Measurements from ENCODE around the gene FBLL1. TPM values are rescaled to one million over a fixed set of nuclear protein-coding genes. Genes with fewer than 3 reads are reported as not detected.

The FBLL1 gene
- total and polyA plus RNA-seq, 9 of the 15 experiments (the other 6 are each of a cell fraction or from before 2014, with no cell fraction given) = not detected

- no peaks in the 10 kb centered on the region for H3K9me3 ChIP-seq (replicated peaks; ENCODE audit: control insufficient read depth, insufficient read depth, low read depth, low read length)
- POLR2A ChIA-PET = interaction anchor here (1.0 kb wide), 1 partner anchor 42 kb away, joined by 4 read pairs; no protein-coding TSS in a partner anchor
- 9% methylated on average over 4 of the region's 4 CpGs for WGBS (ENCODE audit: insufficient coverage, low coverage, missing lambda C conversion rate)
- peaks cover 2% of the 10 kb centered on the region for H3K79me2 ChIP-seq (ENCODE audit: control insufficient read depth, insufficient read depth, low read length)
- H3K4me3 ChIP-seq = no peak overlapping the region
- TF ChIP-seq TBP (optimal IDR thresholded peaks at IDR 0.05; ENCODE audit: low read depth, low read length) (no peak), EP400 (IDR thresholded peaks at IDR 0.05) (no peak), BACH1 (tag; IDR thresholded peaks at IDR 0.05) (no peak), NFIC (IDR thresholded peaks at IDR 0.05) (no peak), FOXA3 (CRISPR knock-in tag; conservative IDR thresholded peaks at IDR 0.05 in 1 of 2, IDR thresholded peaks at IDR 0.05 in 1 of 2) (no peak)
- BruUV-seq (replicated peaks) = no TSS peak
- CTCF ChIA-PET (ENCODE audit: low intra/inter-chr PET ratio) = no interaction called here
- H3K9me1 ChIP-seq (ENCODE audit: control insufficient read depth, insufficient read depth, low read length) = no peaks in the 10 kb centered on the region
- DNase-seq (ENCODE audit: extremely low read depth in 1 of 4, low spot score in 3 of 4) (no peak), ATAC-seq (no peak), FAIRE-seq (no peak)
- H2AFZ ChIP-seq (ENCODE audit: low read depth, low read length) = no peak overlapping the region
- H4K20me1 ChIP-seq (replicated peaks; ENCODE audit: control insufficient read depth, insufficient read depth, low read length) = 0 out of 2 replicates have a peak, but pooled peaks cover under 1% of the 10 kb centered on the region
- H3K36me3 ChIP-seq (ENCODE audit: control insufficient read depth, insufficient read depth, low read length) = no peaks in the 10 kb centered on the region
- no peaks in the 10 kb centered on the region; a peak in 1 of 5 replicates for H3K27me3 ChIP-seq (ENCODE audit: control insufficient read depth in 2 of 2, insufficient read depth in 2 of 2, low read length in 2 of 2)
- in situ Hi-C loops (cut with MboI) (no loop called here), intact Hi-C loops (cut with micrococcal nuclease) (loop anchor here (5.0 kb wide), 1 partner anchor 214 kb away; no protein-coding TSS in a partner anchor)
- H3K4me1 ChIP-seq (replicated peaks in 1 of 2; ENCODE audit: control insufficient read depth in 2 of 2, insufficient read depth in 2 of 2, low read length in 2 of 2) = peaks cover 0 to 5% of the 10 kb centered on the region in 2 experiments; a peak in 2 of 5 replicates
- no peak overlapping the region for H3K9ac ChIP-seq (ENCODE audit: insufficient read depth in 1 of 2, low read depth in 2 of 2, low read length in 2 of 2)
- H3K27ac ChIP-seq (ENCODE audit: extremely low read depth, low read depth, low read length) = no peak overlapping the region
- H3K4me2 ChIP-seq (ENCODE audit: insufficient read depth, low read length) = no peak overlapping the region
Observed at GRCh38 chr5:168481330-168481788, 47.7 kb upstream of the FBLL1 start.

GRCh38 chr5:168482361-168482760 lies 46.7 kb upstream of the FBLL1 start:
- H3K4me1 ChIP-seq (replicated peaks in 1 of 2; ENCODE audit: control insufficient read depth in 2 of 2, insufficient read depth in 2 of 2, low read length in 2 of 2) = peaks cover 0 to 3% of the 10 kb centered on the region in 2 experiments; a peak in 2 of 5 replicates
- 0 out of 2 replicates have a peak, but pooled peaks cover 4% of the 10 kb centered on the region for H4K20me1 ChIP-seq (replicated peaks; ENCODE audit: control insufficient read depth, insufficient read depth, low read length)
- peaks cover under 1% of the 10 kb centered on the region; the same call in 1 of the 3 replicates for H3K36me3 ChIP-seq (ENCODE audit: control insufficient read depth, insufficient read depth, low read length)
- no peak overlapping the region for H3K9ac ChIP-seq (ENCODE audit: insufficient read depth in 1 of 2, low read depth in 2 of 2, low read length in 2 of 2)
- no peak overlapping the region for H3K4me3 ChIP-seq
- H3K27ac ChIP-seq (ENCODE audit: extremely low read depth, low read depth, low read length) = no peak overlapping the region
- no peak for FAIRE-seq
- intact Hi-C loops (cut with micrococcal nuclease) = loop anchor here (5.0 kb wide), 1 partner anchor 215 kb away; no protein-coding TSS in a partner anchor
- TF ChIP-seq ESRRB (CRISPR knock-in tag; IDR thresholded peaks at IDR 0.05; ENCODE audit: borderline replicate concordance) = no peak
- TF ChIP-seq ZNF316 (IDR thresholded peaks at IDR 0.05) = peak; percentile 13; the same call in 1 of the 2 replicates
- no peak for TF ChIP-seq ETS1 (conservative IDR thresholded peaks at IDR 0.05; ENCODE audit: control insufficient read depth, low read depth, low read length)
- no peak for DNase-seq (ENCODE audit: extremely low read depth in 1 of 4, low spot score in 3 of 4)
- no peak overlapping the region for H2AFZ ChIP-seq (ENCODE audit: low read depth, low read length)
- POLR2A ChIA-PET = interaction anchor here (0.5 to 1.2 kb wide), 2 partner anchors 14 to 583 kb away, joined by 3 read pairs; no protein-coding TSS in a partner anchor
- WGBS (ENCODE audit: insufficient coverage, low coverage, missing lambda C conversion rate) = 13% methylated on average over 5 of the region's 5 CpGs
- H3K4me2 ChIP-seq (ENCODE audit: insufficient read depth, low read length) = no peak overlapping the region
- no peaks in the 10 kb centered on the region for H3K9me1 ChIP-seq (ENCODE audit: control insufficient read depth, insufficient read depth, low read length)
- in situ Hi-C loops (cut with MboI) = no loop called here
- CTCF ChIA-PET (ENCODE audit: low intra/inter-chr PET ratio) = no interaction called here
- no TSS peak for BruUV-seq (replicated peaks)
- H3K9me3 ChIP-seq (replicated peaks; ENCODE audit: control insufficient read depth, insufficient read depth, low read depth, low read length) = no peaks in the 10 kb centered on the region
- H3K27me3 ChIP-seq (ENCODE audit: control insufficient read depth in 2 of 2, insufficient read depth in 2 of 2, low read length in 2 of 2) = no peaks in the 10 kb centered on the region; a peak in 1 of 5 replicates
- ATAC-seq = no peak
- H3K79me2 ChIP-seq (ENCODE audit: control insufficient read depth, insufficient read depth, low read length) = peaks cover 12% of the 10 kb centered on the region

All from K562 (cell line).